Fibroblast of the aortic adventitia (primary cell): ENCODE results near the gene ABO. TPM values are rescaled to one million over a fixed set of nuclear protein-coding genes. Genes with fewer than 3 reads are reported as not detected.

Experiments
- DNase-seq: peaks from one replicate; pipeline ENCODE4 v3.0.0-alpha.2; 2010; ENCODE audit warnings: low read depth
- H3K4me3 ChIP-seq: 2 replicates; pipeline ENCODE4 v1.5.1; 2011; ENCODE audit warnings: low read depth, mild to moderate bottlenecking, control low read depth, low read length, moderate library complexity
- CTCF ChIP-seq: IDR thresholded peaks from 2 replicates; pipeline ENCODE4 v1.5.1; 2011; ENCODE audit warnings: mild to moderate bottlenecking, low read length, control low read depth, inconsistent platforms; ENCODE audit not compliant: insufficient read depth
- total RNA-seq: library from RNA; depleted of rRNA; stranded (reverse); fragments of >200 nt; gene quantifications from 2 replicates; pipeline ENCODE4 v1.2.3, GENCODE V29; 2012; ENCODE audit warnings: low replicate concordance

Gene ABO
- total RNA-seq, 1 donor = not detected

- no peak for TF ChIP-seq CTCF
- H3K4me3 ChIP-seq = no peak overlapping the region
- no peak for DNase-seq
Measured at GRCh38 chr9:133268335-133269056, 6.5 kb downstream of the ABO start.

DNA sequence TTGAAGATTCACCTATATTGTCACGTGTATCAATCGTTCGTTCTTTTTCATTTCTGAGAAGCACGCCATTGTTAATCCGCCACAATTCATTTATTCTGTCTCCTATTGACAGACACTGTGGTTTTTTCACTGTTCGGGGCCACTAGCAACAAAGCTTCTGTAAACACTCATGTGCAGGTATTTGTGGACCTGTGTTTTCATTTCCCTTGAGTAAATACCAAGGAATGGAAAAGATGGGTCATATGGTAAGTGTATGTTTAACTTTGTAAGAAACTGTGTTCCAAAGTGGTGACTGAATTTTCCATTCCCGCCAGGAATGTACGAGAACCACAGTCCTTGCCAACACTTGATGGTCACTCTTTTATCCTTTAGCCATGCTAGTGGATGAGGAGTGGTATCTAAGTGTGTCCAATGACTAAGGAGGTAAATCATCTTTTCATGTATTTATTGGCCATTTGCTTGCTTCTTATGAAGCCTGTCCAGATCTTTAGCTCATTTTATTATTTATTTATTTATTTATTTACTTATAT lies 10.7 kb downstream of the ABO start:
- no peak for DNase-seq

GRCh38 chr9:133263557-133263956 lies 11.4 kb downstream of the ABO start:
- TF ChIP-seq CTCF = no peak
- no peak for DNase-seq
- H3K4me3 ChIP-seq = no peak overlapping the region

More for the DNA sequence above, 10.7 kb downstream of the ABO start:
- no peak overlapping the region for H3K4me3 ChIP-seq
- no peak for TF ChIP-seq CTCF

DNA sequence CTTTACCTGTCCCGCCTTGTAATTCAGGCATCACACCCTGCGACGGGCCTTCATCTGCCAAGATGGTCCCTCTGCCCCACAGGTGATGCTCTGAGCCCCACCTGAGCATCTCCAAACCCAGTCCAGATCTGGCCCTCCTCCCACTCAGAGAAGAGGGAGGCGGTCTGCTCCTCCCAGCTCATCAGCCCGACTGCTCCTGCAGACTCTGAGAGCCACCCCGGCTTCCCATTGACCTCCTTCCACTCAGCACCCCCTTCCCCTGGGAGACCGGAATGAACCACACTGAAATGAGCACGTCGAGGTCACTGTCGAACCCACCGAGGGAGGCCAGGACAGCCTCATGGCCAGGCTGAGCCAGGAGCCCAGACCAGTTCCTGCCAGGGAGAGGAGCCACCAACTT lies 12.8 kb downstream of the ABO start:
- H3K4me3 ChIP-seq = no peak overlapping the region
- TF ChIP-seq CTCF = no peak
- no peak for DNase-seq

DNA sequence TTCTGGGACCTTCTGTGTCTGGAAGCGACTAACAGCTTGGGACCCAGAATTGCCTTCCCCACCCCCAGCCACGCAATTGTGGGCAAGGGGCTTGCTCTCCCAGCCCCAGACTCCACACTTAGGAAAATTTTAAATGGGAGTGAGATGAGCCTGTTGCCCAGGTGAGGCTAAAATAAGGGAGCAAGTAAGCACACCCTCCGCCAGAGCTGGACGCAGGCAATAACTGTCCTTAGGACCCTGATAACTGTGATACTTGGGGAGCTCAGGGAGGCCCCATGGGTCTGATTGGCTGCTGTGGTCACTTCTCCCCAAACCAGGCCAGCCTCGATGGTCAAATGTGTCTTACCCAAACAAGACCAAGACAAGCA lies 13.3 kb downstream of the ABO start:
- no peak for TF ChIP-seq CTCF
- DNase-seq = no peak
- no peak overlapping the region for H3K4me3 ChIP-seq

DNA sequence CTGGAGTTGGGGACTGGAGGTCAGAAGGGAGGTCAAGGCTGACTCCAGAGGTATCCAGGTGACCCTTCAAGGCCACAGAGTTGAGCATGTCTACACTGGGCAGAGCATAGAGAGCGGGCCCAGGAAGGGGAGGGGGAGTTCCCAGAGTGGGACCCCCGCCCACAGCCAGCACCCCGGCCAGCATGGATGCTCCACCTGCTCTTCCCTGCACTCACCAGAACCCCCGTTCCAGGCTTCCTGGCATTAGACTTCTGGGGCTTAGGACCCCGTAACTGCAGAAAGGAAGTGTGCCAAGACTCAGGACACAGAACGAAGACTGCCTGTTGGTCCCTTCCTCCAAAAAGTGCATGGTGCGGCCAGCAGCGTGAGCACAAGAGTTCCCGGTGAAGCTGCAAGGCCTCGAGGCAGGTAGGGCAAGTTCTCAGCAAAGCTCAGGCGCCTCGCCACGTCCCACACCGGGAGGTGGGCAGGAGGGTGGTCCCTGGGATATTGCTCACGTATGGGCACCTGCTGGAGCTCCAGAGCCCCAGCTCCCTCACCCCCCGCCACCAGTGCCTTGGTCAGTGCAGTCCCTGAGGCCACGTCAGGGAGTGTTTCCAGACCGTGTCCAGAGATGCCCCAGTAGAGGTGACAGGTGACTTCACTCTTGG lies 13.8 kb downstream of the ABO start:
- no peak for TF ChIP-seq CTCF
- no peak for DNase-seq
- H3K4me3 ChIP-seq = no peak overlapping the region
